ENCODE results near the gene CLEC4A.
"Not testable (repeated sequence)": the region's sequence is repeated elsewhere in the genome, so short reads cannot be mapped to it uniquely, and the experiment has no call there.

Gene CLEC4A

DNA sequence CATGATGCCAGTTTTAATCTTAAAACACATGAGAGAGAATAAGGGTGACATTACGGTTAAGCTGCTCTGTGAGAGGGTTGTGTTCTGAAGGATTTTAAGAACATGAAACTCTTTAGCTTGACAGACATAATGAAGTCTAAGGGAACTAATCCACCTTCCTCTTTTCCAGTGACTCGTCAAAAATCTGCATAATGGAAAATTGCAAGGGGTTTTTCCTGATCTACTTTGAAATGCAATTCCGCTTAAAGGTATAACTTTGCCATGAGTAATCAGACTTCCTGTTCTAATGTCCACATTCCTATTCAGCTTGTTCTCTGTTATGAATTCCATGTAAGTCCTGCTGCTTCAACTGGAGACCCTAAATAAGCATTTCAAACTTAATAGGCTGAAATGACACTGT is 33.4 kb downstream of the CLEC4A start, which contains the start of gene ZNF705A:
Gene ZNF705A, plus strand, starts transcription at position 171 of the 400 bp plus-strand sequence. CDS start 15,611 bp downstream, outside the sequence.
- H3K36me3 ChIP-seq (ENCODE audit: insufficient read depth, low read length): no peaks in the 10 kb centered on the region
- no peaks in the 10 kb centered on the region for H3K9me3 ChIP-seq (ENCODE audit: control insufficient read depth, insufficient read depth, low read length)
- H3K4me1 ChIP-seq (ENCODE audit: insufficient read depth, low read length): peaks cover 11% of the 10 kb centered on the region
- no peak within 1 kb of the TSS for H3K9ac ChIP-seq (ENCODE audit: low read depth, low read length)

- H3K9me3 ChIP-seq (ENCODE audit: control insufficient read depth, insufficient read depth, low read length): no peaks in the 10 kb centered on the region
- peaks cover 11% of the 10 kb centered on the region for H3K4me1 ChIP-seq (ENCODE audit: insufficient read depth, low read length)
- H3K36me3 ChIP-seq (ENCODE audit: insufficient read depth, low read length): no peaks in the 10 kb centered on the region
- no peak overlapping the region for H3K9ac ChIP-seq (ENCODE audit: low read depth, low read length)
These were observed 34.2 kb downstream of the CLEC4A start for GRCh38 chr12:8157484-8158198.

DNA sequence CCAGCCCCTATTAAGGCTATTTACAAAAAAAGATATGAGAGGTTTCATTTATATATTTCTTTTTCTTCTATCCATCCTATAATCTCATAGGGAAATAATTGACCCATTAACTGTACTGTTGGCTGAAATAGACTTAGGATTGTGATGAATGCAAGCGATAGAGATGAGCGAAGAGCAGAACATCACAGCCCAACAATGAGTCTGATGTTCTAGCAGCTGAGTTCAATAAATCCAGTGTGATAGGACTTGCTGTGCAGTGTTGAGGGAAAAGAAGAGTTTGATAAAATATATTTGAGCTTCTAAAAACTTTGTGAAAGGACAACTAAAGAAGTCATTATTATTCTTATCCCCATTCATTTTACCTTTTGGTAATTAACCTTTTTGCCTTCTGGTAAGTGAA is 49.5 kb downstream of the CLEC4A start:
- H3K9ac ChIP-seq (ENCODE audit: low read depth, low read length); H3K4me1 ChIP-seq (ENCODE audit: insufficient read depth, low read length); H3K9me3 ChIP-seq (ENCODE audit: control insufficient read depth, insufficient read depth, low read length); H3K36me3 ChIP-seq (ENCODE audit: insufficient read depth, low read length): not testable (repeated sequence)

GRCh38 chr12:8179989-8180585 is 56.7 kb downstream of the CLEC4A start:
- not testable (repeated sequence) for H3K36me3 ChIP-seq (ENCODE audit: insufficient read depth, low read length); H3K4me1 ChIP-seq (ENCODE audit: insufficient read depth, low read length); H3K9me3 ChIP-seq (ENCODE audit: control insufficient read depth, insufficient read depth, low read length)
- H3K9ac ChIP-seq (ENCODE audit: low read depth, low read length): peak overlapping the region; percentile 50; the same call in 1 of the 2 replicates

GRCh38 chr12:8181271-8181670 is 57.9 kb downstream of the CLEC4A start:
- not testable (repeated sequence) for H3K9me3 ChIP-seq (ENCODE audit: control insufficient read depth, insufficient read depth, low read length); H3K36me3 ChIP-seq (ENCODE audit: insufficient read depth, low read length); H3K4me1 ChIP-seq (ENCODE audit: insufficient read depth, low read length)
- H3K9ac ChIP-seq (ENCODE audit: low read depth, low read length): 0 out of 2 replicates have a peak overlapping the region, but pooled peaks have one; percentile 11

GRCh38 chr12:8182923-8183322 is 59.5 kb downstream of the CLEC4A start:
- H3K9ac ChIP-seq (ENCODE audit: low read depth, low read length); H3K9me3 ChIP-seq (ENCODE audit: control insufficient read depth, insufficient read depth, low read length); H3K4me1 ChIP-seq (ENCODE audit: insufficient read depth, low read length); H3K36me3 ChIP-seq (ENCODE audit: insufficient read depth, low read length): not testable (repeated sequence)

- not testable (repeated sequence) for H3K4me1 ChIP-seq (ENCODE audit: insufficient read depth, low read length); H3K36me3 ChIP-seq (ENCODE audit: insufficient read depth, low read length); H3K9me3 ChIP-seq (ENCODE audit: control insufficient read depth, insufficient read depth, low read length); H3K9ac ChIP-seq (ENCODE audit: low read depth, low read length)
These were observed 59.9 kb downstream of the CLEC4A start for GRCh38 chr12:8183346-8183745.

DNA sequence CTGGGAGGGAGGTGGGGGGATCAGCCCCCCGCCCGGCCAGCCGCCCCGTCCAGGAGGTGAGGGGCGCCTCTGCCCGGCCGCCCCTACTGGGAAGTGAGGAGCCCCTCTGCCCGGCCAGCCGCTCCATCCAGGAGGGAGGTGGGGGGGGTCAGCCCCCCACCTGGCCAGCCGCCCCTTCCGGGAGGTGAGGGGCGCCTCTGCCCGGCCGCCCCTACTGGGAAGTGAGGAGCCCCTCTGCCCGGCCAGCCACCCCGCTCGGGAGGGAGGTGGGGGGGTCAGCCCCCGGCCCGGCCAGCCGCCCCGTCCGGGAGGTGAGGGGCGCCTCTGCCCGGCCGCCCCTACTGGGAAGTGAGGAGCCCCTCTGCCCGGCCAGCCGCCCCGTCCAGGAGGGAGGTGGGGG is 60.8 kb downstream of the CLEC4A start:
- not testable (repeated sequence) for H3K9ac ChIP-seq (ENCODE audit: low read depth, low read length); H3K4me1 ChIP-seq (ENCODE audit: insufficient read depth, low read length); H3K9me3 ChIP-seq (ENCODE audit: control insufficient read depth, insufficient read depth, low read length); H3K36me3 ChIP-seq (ENCODE audit: insufficient read depth, low read length)

- not testable (repeated sequence) for H3K4me1 ChIP-seq (ENCODE audit: insufficient read depth, low read length); H3K36me3 ChIP-seq (ENCODE audit: insufficient read depth, low read length); H3K9me3 ChIP-seq (ENCODE audit: control insufficient read depth, insufficient read depth, low read length); H3K9ac ChIP-seq (ENCODE audit: low read depth, low read length)
These were observed 64.7 kb downstream of the CLEC4A start for GRCh38 chr12:8188088-8188487.
